COLO668 (cell line): Measurements from ENCODE around the gene MGLL.
A peak's percentile ranks its signal among the peaks of the same experiment; 100 is the strongest.

Source experiments
- DNase-seq: peaks from one replicate; lab custom pipeline; 2025; ENCODE audit not compliant: unreplicated experiment; lab: John Stamatoyannopoulos, UW

Gene MGLL

DNA sequence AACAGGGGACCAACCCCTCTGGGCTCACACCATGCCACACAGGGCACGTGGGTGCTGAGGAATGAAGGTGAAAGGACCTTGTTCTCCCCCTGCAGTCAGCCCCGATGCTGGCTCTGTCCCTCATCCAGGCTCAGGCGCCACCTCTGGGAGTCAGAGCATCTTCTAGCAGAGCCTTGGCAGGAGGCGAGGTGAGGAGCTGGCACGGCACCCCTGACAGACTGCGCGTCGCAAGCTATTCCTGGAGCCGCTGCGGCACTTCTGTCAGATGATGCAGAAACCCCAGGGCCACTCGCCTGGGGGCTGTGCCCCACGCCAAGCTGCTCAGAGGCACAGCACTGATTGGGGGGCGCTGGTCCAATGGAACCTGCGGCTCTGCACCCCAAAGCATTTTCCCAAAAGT is 62.0 kb downstream of the MGLL start:
- no peak for DNase-seq

DNA sequence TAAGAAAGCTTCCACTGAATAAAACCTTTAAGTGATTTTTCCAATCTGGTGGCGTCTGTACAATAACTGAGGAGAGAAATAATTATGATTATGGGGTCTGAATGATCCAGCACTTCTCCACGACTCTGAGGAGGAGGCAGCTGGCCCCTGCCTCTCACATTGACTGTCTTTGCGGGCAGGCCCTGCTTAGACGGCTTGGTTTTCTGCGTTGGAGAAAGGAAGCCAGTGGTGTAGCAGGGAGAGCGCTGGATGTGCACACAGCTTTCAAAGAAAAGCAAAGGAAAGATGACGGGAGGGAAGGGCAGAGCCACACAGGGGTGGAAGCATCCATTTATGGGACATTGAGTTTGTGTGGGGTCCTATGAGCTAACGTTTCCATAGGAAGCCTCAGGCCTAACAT is 62.5 kb downstream of the MGLL start:
- DNase-seq: no peak

DNA sequence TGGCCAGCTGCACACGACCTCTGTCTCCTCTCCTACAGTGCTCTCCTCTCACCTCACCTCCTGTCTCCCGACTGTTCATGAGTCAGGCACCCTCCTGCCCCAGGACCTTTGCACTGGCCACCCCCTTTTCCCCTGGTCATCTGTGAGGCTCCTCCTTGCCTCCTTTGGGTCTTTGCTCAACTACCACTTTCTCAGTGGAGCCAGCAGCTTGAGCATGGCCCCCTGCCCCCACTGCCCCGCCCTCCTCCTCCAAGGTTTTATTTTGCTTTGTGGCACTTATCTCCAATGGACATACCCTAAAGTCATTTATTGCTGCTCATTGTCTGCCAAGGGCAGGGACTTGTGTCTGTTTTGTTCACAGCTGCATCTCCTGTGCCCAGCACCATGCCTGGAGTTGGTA is 64.3 kb downstream of the MGLL start:
- no peak for DNase-seq

DNA sequence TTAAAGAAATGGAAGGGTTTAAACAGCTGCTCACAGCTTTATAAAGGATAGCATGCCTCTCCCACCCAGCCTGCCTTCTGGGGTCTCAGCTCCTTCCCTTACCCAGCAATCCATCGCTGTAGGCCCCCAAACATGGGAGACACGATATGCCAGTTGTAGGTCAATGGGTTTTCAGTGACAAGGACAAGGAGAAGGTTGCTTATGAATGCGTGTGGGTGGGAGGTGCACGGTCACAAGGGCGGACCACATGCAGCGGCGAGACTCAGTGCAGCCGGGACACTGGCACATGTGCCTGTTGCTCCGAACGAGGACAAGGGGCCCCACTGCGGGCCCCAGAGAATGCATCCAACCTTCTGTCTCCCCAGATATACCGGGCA is 67.0 kb downstream of the MGLL start:
- DNase-seq: no peak

DNA sequence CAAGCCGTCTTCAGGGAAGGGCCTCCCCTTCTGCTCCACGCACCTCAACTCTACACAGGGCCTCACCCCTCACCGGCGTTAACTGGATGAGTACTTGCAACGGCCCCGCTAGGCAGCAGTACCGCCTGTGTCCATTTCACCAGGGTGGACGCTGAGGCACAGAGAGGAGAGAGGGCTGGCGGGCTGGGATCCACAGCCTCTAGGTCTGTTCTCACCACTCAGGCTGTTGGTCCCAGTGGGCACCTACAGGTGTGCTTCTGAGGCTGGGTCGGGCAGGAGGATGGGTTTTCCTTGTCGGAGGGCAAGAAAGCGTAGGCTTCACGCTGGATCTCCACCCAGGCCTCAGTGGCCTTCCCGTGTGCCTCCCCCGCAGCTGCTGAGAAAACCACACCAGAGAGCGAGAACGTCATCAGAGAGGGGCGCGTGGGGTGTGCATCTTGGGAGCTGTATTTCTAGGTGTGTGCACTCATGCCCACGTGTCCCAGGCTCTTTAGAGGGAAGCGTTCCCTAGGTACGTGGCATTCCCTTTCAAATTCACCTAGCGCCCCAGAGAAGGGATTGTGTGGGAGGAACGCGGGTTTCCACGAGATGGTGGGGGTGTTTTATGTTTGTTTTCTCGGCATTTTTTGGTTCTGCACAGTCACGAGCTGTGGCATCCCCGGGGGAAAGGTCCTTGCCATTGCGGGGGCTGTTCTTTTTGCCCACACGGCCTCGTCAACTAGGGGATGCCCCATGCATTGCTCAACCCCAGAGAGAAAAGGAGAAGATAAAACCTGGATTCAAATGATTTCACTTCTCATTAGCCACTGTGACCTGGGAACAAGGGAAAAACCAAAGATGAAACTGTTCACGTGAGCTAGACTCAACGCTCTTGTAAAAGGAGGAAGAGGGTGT is 67.7 kb downstream of the MGLL start:
- DNase-seq: no peak

DNA sequence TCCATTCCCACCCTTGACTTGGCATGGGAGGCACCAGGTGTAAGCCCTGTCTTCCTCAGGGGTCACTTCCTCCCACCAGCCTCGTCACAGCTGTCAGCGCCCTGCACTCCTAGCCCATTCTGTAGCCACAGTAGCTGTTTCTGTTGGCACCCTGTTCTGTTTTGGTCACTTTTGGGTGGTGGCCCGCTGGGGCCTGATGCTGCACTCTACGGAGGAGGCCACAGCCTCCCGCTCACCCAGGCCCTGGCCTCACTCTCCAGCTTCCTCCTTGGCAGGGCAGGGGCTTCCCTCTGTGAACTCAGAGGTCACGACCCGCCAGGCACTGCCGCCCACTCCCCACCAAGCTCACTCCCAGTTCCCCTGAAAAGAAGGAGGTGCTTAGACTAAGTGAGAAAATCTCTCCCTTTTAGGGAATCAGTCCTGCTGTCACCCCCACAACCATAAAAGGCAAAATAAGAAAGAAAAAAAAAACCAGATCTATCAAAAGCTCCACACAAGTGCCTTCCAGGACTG is 68.4 kb downstream of the MGLL start:
- no peak for DNase-seq

DNA sequence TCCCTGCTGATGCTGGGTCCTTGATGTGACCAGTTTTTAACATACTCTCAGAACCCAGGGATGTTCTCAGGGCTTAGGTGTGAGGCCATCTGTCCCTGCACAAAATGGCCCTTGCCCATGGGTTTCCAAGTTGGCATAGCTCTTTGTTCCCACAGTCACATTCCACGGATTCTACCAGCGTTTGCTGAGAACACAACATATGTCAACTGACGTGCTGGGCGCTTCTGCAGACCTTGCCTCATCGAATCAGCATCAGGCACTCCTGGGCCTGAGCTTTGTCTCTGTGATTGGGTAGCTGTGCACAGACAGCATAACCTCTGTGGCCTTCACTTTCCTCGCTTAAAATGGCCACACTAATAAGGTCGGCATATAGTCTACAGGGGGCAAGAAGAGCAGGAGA is 69.0 kb downstream of the MGLL start:
- DNase-seq: no peak

DNA sequence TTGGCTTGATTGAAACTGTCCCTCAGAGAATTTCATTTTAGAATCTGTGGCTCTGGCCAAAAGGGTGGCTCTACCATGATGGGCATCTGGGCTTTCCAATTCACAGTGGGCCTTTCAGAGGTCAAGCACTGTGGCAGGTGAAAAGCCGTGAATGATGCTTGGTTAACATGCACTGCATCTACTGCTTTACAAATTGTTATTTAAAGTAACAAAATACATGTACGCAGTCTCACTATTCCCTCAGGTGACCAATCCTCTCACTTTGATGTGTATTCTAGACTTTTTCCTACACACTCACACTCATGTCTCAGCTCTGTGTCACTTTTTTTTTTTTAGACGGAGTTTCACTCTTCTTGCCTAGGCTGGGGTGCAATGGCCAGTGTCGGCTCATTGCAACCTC is 70.5 kb downstream of the MGLL start:
- DNase-seq: no peak

DNA sequence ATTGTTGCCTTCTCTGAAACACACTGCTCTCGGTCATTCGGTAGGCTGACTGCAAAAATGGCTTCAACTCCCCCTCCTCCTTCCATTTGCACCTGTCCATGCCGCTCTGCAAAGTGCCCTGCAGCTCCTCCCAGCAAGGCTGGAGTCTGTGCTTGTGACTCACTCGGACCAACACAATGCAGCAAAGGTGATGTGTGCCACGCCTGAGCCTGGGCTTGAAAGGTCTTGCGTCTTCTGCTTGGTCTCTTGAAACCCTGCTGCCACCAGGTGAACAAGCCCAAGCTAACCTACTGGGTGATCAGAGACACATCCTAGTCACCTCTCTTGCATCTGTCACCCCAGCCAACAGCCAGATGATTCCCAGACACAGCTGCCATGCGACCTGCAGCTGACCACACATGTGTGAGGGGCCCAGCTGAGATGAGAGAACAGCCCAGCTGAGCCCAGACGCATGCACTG is 71.1 kb downstream of the MGLL start:
- peak; percentile 6 for DNase-seq

DNA sequence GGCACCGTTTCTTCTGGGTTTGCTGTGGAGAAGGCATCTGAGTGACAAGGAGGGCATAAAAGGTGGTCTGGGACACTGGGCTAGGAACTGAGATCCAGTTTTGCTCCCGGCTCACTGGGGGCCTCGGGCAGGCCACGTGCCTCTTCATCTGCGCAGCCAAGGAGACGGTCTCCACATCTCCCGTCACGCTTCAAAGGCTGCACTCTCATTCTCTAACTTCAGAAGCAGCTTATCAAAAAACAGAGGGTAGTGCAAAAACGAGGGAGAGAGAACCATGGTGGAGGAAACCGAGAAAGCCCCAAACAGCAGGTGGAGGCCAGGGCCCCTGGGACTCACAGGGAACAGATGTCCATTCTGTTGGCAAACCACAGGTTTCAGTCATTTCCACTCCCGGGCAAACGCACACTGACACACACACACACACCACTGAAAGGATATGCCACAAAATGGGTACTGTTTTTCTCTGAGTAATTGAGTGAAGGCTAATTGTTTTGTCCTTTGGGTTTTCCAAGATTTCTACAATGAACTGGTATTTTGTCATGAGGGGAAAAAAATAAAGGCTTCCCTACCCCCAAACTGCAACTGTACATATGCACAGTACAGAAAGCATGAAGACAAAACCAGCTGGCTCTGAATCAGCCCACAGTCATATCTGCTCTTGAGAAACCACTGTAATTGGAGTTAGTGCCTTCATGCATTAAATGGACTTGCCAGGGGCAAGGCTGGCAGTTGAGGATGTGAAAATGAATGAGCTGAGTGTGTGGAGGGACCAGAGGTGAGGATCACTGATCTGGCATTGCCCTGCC is 71.9 kb downstream of the MGLL start:
- no peak for DNase-seq

DNA sequence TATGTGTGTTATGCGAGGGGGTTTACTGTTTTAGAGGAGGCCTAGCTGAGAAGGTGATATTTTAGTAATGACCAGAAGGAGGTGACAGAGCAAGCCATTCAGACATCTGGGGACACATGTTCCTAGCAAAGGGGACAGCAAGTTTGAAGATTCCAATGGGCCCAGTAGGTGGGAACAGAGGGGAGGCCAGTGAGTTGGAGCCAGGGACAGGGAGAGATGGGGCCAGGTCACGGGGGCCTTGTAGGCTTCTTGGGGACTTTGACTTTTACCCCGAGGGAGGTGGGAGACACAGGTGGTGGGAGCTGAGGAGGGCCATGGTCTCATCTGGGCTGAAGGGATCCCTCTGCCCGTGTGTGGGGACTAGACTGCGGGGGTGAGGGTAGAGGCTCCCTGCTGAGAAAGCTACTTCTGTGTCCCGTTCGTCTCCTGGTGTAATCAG is 72.5 kb downstream of the MGLL start:
- DNase-seq: no peak

DNA sequence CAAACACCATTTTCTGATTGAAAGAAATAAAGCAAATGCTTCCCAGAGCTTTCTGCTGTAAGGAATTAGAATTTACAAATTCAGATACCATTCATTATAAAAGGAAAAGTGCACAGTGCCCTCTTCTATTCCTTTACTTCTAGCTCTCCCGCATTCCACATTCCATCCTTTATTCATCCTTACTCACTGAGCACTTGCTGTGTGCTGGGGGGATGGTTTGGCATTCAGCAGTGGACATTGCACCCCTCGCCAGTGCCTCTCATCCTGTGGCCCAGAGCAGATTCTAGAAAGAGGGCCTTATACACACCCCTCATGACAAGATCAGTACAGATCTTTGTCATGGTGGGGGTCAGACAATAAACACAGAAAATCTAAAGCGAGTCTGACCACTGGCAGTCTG is 73.0 kb downstream of the MGLL start:
- no peak for DNase-seq

DNA sequence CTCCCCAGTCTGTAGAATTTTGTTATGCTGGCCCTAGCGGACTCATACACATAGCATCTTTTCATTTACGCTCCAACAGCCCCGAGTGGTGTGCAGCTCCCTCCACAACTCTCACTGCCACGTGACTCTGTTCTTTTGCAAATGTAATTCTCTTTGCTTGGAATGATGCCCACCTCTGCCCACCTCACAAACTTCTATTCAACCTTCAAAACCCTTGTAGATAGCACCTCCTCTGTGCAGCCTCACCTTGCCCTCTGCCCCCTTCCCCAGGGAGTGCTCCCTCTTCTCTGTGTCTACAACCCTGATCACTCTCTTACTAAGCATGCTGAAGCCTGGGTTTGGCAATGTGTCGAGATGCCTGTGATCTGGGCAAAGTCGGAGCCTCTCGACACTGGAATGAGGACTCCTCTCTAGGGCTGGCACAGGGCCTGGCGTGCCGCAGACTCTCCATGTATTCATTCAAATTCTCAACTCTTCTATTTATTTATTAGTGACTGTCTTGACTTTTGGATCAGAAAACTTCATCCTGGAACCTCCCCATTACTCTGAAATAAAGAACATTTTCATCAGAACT is 73.5 kb downstream of the MGLL start:
- DNase-seq: no peak

DNA sequence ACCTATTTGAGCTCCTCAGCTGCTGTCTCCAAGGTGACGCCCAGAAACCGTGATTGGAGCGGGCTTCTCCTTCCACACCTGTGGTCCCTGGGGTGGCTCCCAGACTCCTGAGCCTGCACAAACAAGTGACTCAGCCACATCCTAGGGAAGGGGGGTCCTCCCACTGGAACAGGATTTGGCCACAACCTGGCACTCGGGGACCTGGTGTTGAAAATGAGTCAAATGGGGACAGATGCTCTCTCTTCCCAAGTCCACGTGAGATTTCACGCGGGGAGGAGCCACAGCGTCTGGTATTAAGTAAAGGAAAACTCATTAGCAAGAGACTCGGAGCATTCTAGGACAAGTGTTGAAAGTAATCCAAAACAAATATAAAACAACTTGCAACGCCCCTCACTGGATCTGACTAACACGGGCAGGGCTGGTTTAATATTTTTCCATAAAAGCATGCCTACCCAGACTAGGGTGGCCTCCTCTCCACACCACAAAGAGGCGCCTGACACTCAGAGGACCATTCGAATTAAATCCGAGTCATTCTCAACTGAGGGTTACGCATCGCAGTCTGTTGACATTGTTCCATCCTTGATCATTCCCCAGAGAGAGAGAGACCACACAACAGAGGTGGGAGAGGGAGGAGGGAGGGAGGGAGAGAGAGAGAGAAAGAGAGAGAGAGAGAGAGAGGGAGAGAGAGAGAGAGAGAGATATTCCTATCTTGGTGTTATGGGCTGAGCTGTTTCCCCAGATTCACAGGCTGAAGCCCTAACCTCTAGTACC is 74.4 kb downstream of the MGLL start:
- no peak for DNase-seq

DNA sequence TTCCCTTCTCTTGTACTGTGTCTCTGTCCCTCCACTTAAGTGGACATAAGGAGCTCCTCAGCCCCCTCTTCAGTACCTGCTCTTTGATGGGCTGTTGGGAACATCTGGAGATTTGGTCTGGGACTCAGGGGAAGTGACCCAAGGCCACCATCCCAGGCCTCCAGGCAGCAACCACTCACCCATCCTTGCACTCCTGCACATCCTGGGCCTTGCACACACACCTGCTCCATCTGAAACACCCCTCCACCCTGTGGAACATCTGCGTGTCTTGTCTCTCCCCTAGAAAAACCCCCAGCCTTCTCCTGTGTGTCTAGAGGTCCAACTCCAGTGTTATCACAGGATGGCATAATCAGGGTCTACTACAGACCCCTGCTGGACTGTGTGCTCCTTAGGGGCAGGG is 75.2 kb downstream of the MGLL start:
- DNase-seq: no peak

DNA sequence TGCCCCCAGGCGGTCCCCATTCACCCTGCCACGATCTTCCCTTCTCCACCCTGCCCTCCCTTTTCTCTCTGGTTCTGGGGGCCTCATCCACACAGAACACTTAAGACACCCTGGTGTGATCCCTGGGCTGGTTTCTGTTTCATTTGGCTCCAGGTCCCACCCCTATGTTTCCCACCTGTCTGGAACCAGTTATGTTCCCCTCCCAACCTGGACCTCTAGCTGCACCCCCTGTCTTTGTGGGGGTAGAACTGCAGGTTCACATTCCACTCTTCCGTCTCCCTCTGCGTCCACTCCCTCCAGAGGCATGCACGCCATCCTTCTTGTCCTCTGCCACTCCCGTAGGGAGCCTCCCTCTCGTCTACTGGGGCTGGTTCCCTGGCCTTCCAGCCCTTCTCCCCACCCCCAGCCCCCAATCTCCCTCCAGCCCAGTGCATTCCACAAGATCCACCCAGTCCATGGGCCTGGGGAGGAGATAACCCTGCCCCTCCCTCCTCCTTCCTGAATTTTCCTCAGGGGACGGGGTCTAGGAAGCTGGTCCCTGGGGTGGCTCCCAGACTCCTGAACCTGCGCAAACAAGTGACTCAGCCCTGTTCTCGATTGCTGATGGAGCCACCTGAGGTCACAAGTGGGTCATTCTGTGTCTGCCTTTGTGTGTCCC is 75.8 kb downstream of the MGLL start:
- DNase-seq: no peak

DNA sequence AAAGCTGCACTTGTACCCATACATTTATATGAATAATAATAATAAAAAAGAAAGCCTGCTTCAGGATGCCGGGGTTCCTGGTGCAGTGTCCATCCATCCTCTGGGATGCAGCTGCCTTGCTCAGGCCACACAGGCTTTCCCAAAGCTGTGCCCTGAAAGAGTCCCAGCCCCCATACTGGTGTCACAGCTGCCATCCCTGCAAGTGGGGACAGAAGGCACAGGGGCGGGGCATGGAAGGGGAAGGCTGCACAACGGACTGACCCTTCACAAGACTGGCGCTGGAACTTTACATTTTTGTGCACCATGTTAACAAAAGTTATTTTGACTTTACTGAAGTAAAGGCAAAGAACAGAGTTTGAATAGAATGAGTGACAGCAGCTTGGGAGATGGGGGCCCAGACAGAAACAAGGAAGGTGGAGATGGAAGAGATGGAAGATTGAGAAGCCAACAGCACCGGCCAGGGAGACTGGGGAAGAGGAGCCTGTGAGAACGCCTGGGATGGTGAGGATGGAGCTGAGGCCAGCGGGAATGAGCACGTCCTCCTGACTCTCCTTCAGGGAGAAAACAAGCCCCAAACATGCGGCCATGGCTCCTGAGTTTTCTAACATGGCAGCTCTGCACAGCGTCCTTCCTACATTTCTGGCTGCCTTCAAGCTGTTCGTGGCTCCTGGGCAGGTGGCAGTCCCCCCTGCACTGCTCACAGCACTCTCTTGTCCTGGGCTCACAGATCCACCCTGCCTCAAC is 76.5 kb downstream of the MGLL start:
- DNase-seq: no peak

DNA sequence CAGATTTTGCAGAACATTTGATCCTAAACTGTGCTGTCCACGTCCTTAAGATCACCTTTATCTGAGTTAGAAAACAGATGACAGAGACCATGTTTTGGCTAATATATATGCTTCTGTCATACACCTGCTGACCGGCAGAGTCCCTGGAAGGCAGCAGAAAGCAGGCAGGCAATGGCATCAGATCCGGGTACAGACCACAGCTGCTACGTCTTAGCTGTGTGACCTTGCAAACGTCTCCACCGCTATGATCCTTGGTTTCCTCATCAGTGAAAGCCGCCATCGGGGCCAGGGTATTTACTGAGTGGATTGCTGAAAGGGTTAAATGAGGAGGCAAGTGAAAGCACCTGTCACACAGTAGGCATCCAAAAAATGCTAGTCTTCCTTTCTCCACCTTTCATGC is 77.4 kb downstream of the MGLL start:
- DNase-seq: no peak

DNA sequence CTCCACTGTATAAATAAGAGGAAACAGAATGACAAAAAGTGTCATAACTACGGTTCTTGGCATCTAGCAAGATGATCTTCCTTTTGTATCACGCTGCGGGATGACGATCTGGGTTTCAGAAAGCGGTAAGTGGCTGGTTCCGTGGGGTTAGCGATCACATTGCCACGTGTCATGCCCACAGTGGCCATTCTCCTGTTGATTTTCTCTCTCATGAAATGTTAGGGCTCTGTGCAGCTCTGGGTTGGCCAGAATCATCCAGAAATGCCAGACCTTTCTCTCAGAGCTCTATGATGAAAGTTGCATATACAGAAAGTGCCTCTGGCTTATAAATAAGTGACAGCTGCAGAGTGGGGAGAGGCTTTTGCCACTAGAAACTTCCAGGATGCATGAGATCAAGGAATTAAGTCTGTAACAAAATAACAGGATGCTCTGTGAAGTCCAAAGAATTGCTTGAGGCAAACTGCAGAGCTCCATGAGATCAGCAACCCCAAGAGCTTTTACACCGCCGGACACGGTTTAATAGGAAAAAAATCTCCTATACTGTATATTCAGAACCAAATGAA is 78.0 kb downstream of the MGLL start:
- no peak for DNase-seq
